Ramos (cell line): Measurements from ENCODE around the gene SAPCD1.

Experiments used
- in situ Hi-C: fragments of 300-500 bp; cut with MboI; formaldehyde crosslinking; loops from one replicate; pipeline ENCODE4 v1.14.3; 2022; ENCODE audit warnings: low sequenced_read_pairs; ENCODE audit not compliant: unreplicated experiment

SAPCD1 gene

DNA sequence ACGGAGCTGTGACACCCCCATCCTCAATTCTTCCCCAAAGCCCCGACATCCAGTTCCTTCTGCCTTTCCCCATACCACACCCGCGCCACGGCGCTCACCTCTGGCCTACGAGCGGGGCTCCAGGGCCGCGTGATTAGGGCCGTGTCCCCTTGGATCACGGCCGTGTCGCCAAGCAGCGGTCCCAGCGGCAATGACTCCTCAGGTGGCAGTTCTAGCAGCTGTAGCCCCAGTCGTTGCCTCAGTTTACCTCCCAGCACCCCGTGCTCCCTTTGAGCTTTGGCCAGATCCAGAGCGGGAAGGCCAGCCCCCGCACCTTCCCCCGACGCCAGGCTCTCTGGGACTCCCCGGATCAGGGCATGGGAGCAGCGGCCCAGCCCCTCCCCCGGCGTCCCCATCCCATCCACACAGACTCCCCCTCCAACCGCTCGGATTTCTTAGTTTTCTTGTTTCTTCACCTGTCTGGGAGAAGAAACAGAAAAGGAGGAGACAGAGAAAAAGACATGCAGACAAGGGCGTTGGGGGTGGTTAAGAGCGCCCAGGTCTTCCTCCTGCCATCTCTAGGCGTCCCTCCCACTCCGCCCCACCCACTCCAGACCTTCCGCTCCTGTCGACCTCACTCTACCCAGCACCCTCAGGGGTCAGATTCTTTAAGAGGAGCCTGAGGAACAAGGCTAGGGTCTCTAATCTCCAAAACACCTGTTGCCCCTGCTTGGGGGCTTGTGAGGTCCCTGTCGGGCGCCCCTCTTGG, 33.5 kb upstream of the SAPCD1 start, which contains the start of gene DDAH2:
TSS of gene DDAH2 (minus strand) at position 533 of the 748 bp plus-strand sequence. CDS start at position 395, 138 bp downstream.
- in situ Hi-C loops: no loop called here

DNA sequence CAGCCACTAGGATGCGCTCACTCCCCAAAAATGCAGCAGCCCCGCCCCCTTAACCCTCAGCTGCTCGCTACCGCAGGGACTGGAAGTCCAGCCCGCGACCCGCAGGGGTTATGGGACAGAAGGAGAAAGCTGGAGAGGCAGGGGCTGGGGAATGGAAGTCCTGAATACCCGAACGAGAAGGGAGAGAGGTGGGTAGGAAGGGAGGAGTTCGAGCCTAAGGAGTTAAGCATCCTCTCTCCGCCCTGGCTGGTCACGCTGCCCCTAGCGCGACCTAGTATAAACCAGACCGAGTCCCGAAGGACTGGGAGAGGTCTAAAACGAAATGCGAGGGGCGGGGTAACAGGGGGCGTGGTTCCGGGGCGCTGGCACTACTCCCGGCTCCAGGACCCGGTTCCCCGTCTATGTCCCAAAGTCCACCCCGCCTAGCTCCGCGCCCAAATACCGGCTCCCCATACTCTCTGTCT, 32.9 kb upstream of the SAPCD1 start:
- in situ Hi-C loops: no loop called here

DNA sequence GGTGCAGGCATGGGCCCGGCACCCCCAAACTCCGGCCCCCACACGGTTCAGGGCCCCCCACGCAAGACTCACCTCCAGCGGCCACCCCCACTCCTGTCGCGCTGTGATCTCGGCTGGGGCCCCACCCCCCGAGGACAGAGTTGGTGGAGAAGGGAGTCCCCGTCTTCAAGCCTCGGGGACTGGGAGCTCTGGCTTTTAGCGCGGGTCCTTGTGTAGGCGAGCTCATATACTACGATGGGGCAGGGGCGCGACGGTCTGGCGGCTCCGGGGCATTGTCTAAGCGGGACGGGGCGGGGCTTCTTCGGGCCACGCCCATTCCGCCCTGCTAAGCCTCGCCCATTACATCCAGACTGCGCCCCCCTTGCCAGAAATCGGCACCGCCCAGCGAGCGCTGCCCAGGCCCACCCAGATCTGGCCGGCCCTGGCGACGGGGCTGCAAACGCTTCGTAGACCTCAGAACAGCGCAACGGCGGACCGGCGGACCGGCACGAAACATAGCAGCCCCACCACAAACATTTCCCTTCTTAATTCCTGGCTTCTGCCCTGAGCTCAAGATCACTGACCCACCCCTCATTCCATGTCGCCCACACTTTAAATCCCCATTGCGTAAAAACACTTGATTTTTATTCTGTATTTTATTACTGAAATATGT, 32.4 kb upstream of the SAPCD1 start:
- in situ Hi-C loops: no loop called here

DNA sequence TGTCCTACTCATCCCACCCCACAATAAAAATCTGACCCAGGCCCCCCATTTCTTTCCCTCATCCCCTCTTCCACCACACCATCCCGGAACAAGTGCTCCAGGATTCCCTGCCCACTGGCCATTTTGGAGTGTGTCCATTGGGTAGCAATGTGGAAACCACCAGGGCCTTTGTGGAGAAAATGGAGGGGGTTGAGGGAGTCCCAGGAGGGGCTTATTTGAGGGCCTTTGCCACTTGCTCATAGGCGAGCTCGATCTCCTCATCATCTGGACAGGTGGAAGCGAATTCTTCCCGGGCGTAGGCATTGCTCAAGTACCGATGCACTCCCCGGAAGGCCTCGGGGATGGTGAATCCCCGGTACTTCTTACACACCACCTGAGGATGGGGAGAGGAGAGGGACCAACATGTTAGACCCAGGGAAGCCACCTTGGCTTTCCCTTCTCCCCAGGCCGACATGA, 31.8 kb upstream of the SAPCD1 start:
- in situ Hi-C loops: no loop called here

DNA sequence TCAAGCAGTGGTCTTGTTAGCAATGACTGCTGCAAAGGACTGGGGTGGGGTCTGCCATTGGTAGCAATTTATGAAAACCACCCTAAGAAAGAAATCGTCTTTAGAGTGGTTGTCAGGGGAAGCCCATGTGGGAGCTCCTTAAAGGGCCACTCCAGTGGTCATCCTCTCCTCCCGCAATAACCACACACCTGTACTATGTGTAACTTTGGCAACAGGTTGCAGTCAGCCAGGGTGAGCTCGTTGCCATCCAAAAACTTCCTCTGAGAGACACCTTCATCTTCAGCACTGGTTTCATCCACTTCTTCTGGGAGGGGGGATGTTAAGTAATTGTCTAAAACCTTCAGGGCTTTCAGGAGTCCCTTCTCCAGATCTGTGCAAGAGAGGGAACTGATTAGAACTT, 30.4 kb upstream of the SAPCD1 start:
- in situ Hi-C loops: no loop called here

DNA sequence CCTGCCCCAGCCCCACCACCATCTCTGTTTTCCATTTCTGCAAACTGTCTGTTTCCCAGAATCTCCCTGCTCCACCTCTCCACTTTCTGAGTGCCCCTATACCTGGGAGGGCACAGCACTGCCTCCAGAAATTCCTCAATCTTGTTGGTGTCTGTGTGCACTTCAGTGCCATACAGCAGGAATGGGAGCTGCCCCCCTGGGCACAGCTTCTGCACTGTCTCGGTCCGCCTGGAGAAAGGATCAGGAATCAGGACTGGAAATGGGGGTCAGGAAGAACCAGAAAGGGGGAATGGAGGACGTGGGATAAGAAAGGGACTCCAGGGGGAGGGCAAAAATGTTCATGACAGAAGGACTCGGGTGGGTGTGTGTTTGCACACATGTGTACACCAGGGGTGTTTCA, 28.7 kb upstream of the SAPCD1 start:
- in situ Hi-C loops: no loop called here

DNA sequence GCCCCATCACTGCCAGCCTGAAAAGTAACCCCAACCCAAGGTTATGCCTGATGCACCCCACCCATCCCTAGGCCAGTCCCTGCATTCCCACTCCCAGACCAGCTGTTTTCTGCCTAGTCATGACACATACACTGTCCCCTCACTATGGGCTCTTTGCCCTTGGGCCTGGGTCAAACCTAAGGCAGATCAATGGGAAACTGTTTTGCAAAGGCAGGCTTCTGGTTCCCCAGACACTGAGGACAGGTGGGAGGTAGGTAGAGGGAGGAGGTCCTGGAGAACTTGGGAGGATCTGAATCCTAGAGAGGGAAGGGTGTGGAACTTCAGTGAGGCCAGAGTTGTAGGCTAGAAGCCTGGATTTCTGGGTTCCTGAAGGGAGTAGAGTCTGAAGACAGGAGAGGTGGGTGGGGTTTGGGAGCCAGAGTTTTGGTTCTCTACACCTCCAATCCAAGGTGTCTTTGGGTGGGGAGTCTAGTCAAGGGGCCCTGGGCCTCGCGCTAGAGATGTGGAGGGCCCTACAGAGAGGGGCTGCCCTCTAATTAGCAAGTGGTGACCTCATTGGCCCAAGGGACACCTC, 28.1 kb upstream of the SAPCD1 start:
- in situ Hi-C loops: no loop called here

DNA sequence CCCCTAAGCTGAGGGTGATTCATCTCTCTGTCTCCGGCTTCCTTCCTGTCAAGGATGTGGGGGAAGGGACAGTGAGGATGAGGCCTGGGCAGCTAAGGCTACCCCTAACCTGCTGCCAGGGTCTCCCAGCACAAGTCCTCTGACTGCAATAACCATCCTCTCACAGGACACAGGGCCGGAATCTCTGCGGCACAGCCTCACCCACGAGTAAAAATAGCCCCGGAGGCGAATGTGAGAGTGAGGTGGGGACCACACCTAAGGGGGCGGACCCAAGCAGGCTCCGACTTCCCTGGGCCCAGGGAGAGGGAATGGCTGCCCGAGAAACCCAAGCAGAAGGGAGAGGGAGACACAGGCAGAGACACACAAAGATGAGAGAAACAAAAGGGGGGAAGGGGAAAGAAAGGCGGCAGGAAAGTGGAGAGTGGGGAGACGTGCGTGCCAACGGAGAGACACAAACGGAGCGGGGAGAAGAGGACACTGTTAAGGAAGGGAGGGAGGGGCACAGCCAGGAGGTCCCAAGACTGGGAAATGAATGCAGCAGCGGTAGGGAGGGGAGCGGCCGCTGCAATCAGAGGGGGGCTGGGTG, 27.5 kb upstream of the SAPCD1 start:
- in situ Hi-C loops: no loop called here

DNA sequence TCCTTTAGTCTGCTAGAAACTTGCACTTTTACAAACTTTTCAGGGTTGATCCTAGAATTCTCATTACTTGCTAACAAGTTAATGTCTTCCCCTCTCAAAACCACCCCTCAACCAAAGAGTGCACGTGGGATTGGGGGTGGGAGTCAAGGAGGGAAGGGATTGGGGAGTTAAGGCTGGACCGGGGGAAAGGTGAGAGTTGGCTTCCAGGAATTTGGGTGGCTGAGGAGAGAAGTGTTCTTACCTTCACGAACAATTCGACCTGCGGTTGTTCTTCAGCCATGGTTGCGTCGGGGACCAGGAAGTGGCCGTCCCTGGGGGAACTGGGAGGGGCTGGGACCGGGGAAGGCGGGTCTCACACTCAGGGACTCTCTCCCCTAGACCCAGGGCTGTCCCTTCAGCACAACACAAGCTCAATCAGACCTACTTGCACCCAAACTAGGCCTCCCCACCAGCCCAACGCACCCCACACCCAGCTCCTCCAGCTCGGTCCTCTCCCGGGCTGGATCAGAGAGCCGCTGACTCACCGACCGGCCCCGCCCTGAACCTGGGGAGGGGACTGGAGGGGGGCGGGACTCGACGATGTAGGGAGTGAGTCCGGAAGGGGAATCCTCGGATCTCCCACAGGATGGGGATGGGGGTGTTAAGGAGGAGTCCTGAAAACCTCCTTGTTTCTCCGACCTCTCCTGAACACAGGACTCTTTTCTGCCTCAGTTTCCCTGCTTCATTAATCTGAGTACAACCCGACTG, 26.3 kb upstream of the SAPCD1 start, which contains the start of gene CLIC1:
TSS of gene CLIC1 (minus strand) at position 510 of the 747 bp plus-strand sequence. CDS start at position 280, 230 bp downstream.
- in situ Hi-C loops: no loop called here

DNA sequence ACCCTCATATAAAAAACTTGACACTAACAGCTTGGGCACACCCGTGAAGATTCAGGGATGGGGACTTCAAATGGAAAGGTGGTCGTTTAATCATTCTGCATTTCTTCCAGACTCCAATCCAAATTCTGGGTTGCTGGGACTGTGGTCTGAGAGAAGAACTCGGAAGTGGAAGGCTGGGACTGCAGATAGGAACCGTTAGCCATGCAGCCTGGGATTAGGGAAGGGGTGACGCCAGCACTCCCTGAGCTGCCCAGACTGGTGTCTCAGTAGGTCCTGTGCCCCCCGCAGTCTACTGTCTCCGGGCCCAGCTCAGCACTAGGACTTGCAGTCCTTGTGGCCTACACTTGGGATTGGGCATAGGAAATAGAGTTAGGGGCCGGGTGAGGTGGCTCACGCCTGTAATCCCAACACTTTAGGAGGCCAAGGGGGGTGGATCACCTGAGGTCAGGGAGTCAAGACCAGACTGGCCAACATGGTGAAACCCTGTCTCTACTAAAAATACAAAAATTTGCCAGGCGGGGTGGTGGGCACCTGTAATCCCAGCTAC, 25.6 kb upstream of the SAPCD1 start:
- in situ Hi-C loops: no loop called here

DNA sequence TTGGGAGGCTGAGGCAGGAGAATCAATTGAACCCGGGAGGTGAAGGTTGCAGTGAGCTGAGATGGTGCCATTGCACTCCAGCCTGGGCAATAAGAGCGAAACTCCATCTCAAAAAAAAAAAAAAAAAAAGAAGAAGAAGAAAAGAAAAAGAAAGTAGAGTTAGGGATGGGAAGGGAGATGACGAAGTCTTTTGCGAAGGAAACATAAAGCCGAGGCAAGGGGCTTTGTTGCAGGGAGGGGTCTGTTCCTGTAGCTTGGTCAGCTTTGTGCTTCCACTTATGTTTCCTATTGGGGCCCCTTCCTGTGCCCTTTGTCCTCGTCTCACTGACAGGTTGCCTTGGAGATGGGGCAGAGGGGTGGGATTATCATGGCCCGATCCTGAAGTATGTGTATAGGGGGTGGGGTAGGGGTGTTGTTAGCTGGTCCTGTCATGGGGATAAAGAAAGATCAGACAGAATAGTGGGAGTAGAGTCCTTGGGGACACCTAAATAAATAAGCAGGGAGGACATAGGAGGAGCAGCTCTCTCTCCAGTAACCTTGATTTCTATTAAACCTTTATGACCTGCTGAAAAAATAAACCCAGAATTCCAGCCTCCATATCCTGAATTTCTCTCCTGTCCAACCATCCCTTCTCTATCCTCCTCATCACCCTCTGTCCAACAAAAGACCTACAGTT, 25.0 kb upstream of the SAPCD1 start:
- in situ Hi-C loops: no loop called here

DNA sequence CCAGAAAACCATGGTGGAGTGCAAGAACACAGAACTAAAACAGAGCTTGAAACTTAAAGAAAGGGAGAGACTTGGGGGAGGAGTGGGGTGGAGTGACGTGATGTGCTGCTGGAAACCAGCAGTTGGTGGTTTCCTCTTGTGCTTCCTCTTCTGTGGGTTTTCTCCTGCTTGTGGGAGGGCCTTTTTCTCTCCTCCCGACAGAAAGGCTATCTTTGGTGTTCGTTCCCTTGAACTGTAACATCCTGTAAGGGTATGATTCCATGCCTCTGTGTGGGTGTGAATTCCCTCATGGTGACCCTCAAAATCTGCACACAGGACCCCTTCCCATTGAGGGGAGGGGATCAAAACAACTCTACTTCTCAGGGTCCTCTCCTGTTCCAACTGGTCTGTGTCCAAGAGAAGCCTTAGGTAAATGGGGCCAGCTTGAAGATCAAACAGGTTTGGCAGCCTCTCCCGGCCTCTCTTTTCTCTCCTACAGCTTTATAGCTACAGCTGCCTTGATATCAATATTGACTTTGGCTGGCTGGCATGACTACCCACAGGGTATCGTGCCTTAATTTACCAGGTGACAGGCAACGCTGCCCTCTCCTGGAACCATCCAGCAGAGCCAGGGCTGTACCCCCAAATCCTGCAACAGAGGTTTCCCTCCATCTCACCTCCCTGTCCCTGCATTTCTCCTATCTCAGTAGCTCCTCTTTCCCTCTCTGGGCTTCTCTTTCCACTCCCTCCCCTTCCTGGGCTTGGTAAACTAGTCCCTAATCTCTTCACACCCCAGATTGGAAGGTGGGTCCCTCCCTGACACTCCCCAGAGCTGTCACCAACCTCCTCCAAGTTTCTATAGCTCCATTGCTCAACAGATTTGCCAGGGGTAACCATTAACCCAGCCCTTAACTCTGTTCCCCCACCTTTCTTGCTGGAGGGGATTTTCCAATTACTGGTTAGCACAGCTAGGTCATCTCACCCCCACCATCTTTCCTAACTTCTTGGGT, 24.2 kb upstream of the SAPCD1 start:
- in situ Hi-C loops: no loop called here

DNA sequence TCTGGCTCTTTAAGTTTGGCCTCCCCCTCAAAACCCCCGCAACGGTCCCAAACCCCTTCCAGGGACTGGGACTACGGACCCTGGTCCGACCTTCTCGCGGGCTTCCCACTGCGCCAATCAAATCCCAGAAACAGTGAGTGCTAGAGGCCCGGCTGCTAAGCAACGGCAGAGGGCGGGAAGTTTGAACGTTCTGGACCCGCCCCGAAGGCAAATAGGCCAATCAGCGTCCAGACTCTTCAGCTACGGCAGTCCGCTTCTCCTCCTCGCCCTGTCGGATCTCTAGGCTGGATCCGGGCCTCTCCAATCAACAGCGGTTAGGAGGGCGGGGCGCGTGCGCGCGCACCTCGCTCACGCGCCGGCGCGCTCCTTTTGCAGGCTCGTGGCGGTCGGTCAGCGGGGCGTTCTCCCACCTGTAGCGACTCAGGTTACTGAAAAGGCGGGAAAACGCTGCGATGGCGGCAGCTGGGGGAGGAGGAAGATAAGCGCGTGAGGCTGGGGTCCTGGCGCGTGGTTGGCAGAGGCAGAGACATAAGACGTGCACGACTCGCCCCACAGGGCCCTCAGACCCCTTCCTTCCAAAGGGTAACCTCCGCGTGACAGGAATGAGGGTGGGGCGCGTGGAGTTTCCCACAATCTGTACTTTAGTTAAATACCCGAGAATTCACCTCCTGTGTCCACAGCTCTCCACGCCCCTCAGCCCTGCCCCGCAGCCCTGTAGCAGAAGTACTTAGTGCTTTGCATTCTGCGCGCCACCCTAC, 22.6 kb upstream of the SAPCD1 start, which contains the start of gene MSH5:
TSS of gene MSH5 (plus strand) at position 367 of the 758 bp plus-strand sequence. CDS start 462 bp downstream, outside the sequence.
- in situ Hi-C loops: no loop called here

DNA sequence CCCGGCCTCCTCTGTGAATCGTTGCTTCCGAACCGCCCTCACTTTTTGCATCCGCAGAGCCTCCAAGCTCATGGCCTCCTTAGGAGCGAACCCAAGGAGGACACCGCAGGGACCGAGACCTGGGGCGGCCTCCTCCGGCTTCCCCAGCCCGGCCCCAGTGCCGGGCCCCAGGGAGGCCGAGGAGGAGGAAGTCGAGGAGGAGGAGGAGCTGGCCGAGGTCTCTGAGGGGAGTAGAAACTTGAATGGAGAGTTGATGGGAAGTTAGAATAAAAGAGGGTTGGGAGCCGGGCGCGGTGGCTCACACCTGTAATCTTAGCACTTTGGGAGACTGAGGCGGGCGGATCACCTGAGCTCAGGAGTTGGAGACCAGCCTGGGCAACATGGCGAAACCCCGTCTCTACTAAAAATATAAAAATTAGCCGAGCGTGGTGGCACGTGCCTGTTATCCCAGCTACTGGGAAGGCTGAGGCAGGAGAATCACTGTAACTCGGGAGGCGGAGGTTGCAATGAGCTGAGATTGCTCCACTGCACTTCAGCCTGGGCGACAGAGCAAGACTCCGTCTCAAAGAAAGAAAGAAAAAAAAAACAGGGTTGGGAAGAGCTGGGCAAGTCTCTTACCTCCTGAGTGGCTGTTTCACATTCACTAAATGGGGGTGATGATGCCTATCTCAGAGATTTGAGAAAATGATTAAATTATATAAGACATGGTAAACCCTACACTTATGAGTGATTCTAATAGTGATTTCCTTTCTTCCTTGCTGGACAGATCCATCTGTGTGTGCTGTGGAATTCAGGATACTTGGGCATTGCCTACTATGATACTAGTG, 21.8 kb upstream of the SAPCD1 start:
- in situ Hi-C loops: no loop called here

DNA sequence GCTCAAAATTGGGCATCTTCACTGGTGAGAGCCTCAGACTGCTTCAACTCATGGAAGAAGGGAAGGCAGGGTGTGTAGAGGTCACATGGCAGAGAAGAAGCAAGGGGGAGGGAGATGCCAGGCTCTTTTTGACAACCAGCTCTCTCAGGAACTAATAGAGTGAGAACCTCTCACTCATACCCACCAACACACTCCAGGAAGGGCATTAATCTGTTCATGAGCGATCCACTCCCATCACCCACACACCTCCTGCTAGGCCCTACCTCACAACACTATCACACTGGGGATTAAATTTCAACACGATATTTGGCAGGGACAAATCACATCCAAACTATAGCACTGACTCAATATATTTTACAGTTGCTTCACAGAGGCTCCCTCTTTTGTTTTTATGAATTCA, 20.6 kb upstream of the SAPCD1 start:
- in situ Hi-C loops: no loop called here

DNA sequence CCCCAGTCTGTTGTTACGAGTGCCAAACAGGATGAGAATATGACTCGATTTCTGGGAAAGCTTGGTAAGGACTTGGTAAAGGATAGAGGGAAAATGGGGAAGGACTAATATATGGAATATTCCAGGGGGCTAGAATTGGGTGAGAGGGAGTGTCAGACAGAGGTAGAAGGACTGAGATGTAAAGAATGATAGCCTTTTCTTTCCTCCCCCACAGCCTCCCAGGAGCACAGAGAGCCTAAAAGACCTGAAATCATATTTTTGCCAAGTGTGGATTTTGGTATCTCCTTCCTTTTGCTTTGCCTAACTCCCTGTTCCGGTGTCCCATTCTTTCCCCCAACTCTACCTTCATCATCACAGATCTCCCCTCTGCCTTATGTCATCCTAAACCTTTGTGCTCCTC, 19.6 kb upstream of the SAPCD1 start:
- in situ Hi-C loops: no loop called here
